ENCODE results near the gene SPPL2A. TPM values are rescaled to one million over a fixed set of nuclear protein-coding genes. Genes with fewer than 3 reads are reported as not detected.
"Not testable (repeated sequence)": the region's sequence is repeated elsewhere in the genome, so short reads cannot be mapped to it uniquely, and the experiment has no call there.

Gene SPPL2A
- total RNA-seq (100 to 1,000 TPM; 124 to 303 (median 255) TPM), polyA plus RNA-seq (100 to 1,000 TPM in 1 of 3 donors, 10 to 100 TPM in 2; 70.6 to 187 (median 75.6) TPM)
- long read RNA-seq, donor 1, full-length matches to known transcripts: 48 of 68 reads
- long read RNA-seq, donor 1, partial matches to known transcripts: 1 of 68 reads
- long read RNA-seq, donor 1, other reads (novel, unspliced or antisense): 19 of 68 reads
- long read RNA-seq, donor 2, full-length matches to known transcripts: 79 of 119 reads
- long read RNA-seq, donor 2, partial matches to known transcripts: 5 of 119 reads
- long read RNA-seq, donor 2, other reads (novel, unspliced or antisense): 35 of 119 reads

- H3K4me3 ChIP-seq: peak within 1 kb of the TSS; percentile 90
Observed at GRCh38 chr15:50765195-50765967, at the start of gene SPPL2A. SPPL2A (minus strand) TSS chr15:50765706; CDS start chr15:50765533, 173 bp downstream.

GRCh38 chr15:50814634-50815033, 49.1 kb upstream of the SPPL2A start:
- ATAC-seq (no peak), DNase-seq (no peak)
- no peak overlapping the region for H3K4me3 ChIP-seq
- H3K9me3 ChIP-seq: no peaks in the 10 kb centered on the region
- H3K27ac ChIP-seq: no peak overlapping the region
- peaks cover 8% of the 10 kb centered on the region for H3K4me1 ChIP-seq
- no peaks in the 10 kb centered on the region for H3K27me3 ChIP-seq (ENCODE audit: insufficient read depth in 3 of 3, low read length in 2 of 3)
- intact Hi-C loops (cut with DNase I): no loop called here
- TF ChIP-seq CTCF (IDR thresholded peaks at IDR 0.05): no peak
- H3K36me3 ChIP-seq (ENCODE audit: insufficient read depth in 1 of 2, low read depth in 1 of 2): no peaks in the 10 kb centered on the region

More at GRCh38 chr15:50765195-50765967, at the start of gene SPPL2A:
- intact Hi-C loops (cut with DNase I): loop anchor here in 1 of 2 donors (2.0 kb wide), 2 partner anchors 33 to 111 kb away; no protein-coding TSS in a partner anchor
- Histone ChIP-seq H3K9me3 (no peaks in the 10 kb centered on the region), H3K36me3 (ENCODE audit: insufficient read depth in 1 of 2, low read depth in 1 of 2) (peaks cover 0 to 7% of the 10 kb centered on the region in 2 donors), H3K4me1 (peaks cover 28% of the 10 kb centered on the region), H3K27ac (peak within 1 kb of the TSS; percentile 99), H3K27me3 (ENCODE audit: insufficient read depth in 3 of 3, low read length in 2 of 3) (no peaks in the 10 kb centered on the region)
- peak; percentile 90 to 93 for DNase-seq
- no peak for TF ChIP-seq CTCF (IDR thresholded peaks at IDR 0.05)
- peak; percentile 58 to 75 (median 66) for ATAC-seq
- WGBS, 3 donors: 0% methylated on average over 39 to 77 of the region's 77 CpGs

- no peaks in the 10 kb centered on the region for H3K27me3 ChIP-seq (ENCODE audit: insufficient read depth in 3 of 3, low read length in 2 of 3)
- H3K9me3 ChIP-seq: no peaks in the 10 kb centered on the region
- no peaks in the 10 kb centered on the region for H3K36me3 ChIP-seq (ENCODE audit: insufficient read depth in 1 of 2, low read depth in 1 of 2)
- intact Hi-C loops (cut with DNase I): no loop called here
- ATAC-seq: no peak
- DNase-seq: no peak
- H3K4me3 ChIP-seq: no peak overlapping the region
- peaks cover under 1% of the 10 kb centered on the region for H3K4me1 ChIP-seq
- no peak for TF ChIP-seq CTCF (IDR thresholded peaks at IDR 0.05)
- H3K27ac ChIP-seq: no peak overlapping the region
- 55 to 70% (median 59%) methylated on average over 2 of the region's 2 CpGs for WGBS, 3 donors
Observed at GRCh38 chr15:50813865-50814264, 48.4 kb upstream of the SPPL2A start.

- Histone ChIP-seq H3K4me3 (no peak overlapping the region), H3K36me3 (ENCODE audit: insufficient read depth in 1 of 2, low read depth in 1 of 2) (no peaks in the 10 kb centered on the region), H3K27me3 (ENCODE audit: insufficient read depth in 3 of 3, low read length in 2 of 3) (no peaks in the 10 kb centered on the region), H3K9me3 (no peaks in the 10 kb centered on the region), H3K27ac (no peak overlapping the region), H3K4me1 (no peaks in the 10 kb centered on the region)
- WGBS, 3 donors: 94 to 97% (median 95%) methylated on average over 10 of the region's 10 CpGs
- TF ChIP-seq CTCF (IDR thresholded peaks at IDR 0.05): no peak
- ATAC-seq: no peak
- intact Hi-C loops (cut with DNase I): no loop called here
- DNase-seq: no peak
Observed at GRCh38 chr15:50813089-50813488, 47.6 kb upstream of the SPPL2A start.

- H3K9me3 ChIP-seq; ATAC-seq; H3K27ac ChIP-seq; H3K36me3 ChIP-seq (ENCODE audit: insufficient read depth in 1 of 2, low read depth in 1 of 2); intact Hi-C loops (cut with DNase I); H3K4me3 ChIP-seq; H3K27me3 ChIP-seq (ENCODE audit: insufficient read depth in 3 of 3, low read length in 2 of 3); DNase-seq; H3K4me1 ChIP-seq: not testable (repeated sequence)
- 95 to 96% (median 96%) methylated on average over 13 to 15 of the region's 15 CpGs for WGBS, 3 donors
Observed at GRCh38 chr15:50812181-50812506, 46.6 kb upstream of the SPPL2A start.

- H3K27ac ChIP-seq; DNase-seq; H3K9me3 ChIP-seq; H3K27me3 ChIP-seq (ENCODE audit: insufficient read depth in 3 of 3, low read length in 2 of 3); intact Hi-C loops (cut with DNase I); ATAC-seq; H3K4me1 ChIP-seq; H3K4me3 ChIP-seq; H3K36me3 ChIP-seq (ENCODE audit: insufficient read depth in 1 of 2, low read depth in 1 of 2): not testable (repeated sequence)
- WGBS, 3 donors: 91 to 95% (median 94%) methylated on average over 27 to 30 of the region's 30 CpGs
Observed at GRCh38 chr15:50811461-50812180, 46.1 kb upstream of the SPPL2A start.

Measured in psoas muscle (tissue), 8 donors.